Measurements from ENCODE around the gene BICRAL. TPM values are rescaled to one million over a fixed set of nuclear protein-coding genes. Genes with fewer than 3 reads are reported as not detected.

BICRAL gene
- 19.4 TPM for total RNA-seq

DNA sequence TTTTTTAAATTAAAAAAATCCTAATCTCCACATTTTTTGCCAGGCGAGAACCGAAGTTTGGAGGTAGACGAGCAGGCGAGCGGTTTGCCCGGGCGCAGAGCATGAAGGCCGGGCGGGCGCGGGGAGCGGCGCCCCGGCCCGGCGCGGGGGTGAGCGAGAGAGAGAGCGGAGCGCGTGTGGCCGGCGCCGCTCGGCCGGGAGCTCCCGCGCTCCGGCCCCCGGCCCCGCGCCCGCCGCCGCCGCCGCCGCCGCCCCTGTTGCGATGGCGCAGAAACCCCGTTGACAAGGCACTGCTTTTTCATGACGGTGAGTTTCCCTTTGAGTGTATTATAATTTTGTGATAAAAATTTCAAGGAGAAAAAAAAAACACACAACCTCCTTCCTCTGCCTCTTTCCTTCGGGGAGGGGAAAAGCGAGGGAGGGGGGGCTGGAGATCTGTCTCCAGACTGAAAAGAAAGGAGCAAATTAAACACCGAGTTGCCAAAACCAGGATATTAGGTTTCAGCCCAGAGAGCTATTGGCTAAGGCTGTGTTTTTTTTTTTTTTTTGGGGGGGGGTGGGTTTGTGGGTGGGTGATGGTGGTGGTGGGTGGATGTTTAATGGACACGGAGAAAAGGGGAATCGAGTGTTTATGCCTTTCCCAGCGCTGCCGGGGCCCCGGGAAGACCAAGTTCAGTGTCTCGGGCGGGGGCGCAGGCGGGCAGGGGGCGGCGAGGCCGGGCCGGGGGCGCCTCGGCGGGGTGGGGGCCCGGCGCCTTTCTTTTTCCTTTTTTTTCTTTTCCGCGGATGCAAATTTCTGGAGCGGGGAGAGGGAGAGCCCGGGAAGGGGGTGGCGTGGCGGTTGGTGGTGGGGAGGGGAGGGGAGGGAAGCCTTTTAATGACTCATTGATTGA, at the start of gene BICRAL:
Gene BICRAL (plus strand): TSS at position 257 of the 893 bp plus-strand sequence. CDS start 39,971 bp downstream, outside the sequence.

GRCh38 chr6:42745640-42746462, 36.0 kb upstream of the BICRAL start, which contains the start of gene TBCC:
TSS of gene TBCC (minus strand) at chr6:42746103. CDS start at chr6:42746073, 30 bp downstream.

DNA sequence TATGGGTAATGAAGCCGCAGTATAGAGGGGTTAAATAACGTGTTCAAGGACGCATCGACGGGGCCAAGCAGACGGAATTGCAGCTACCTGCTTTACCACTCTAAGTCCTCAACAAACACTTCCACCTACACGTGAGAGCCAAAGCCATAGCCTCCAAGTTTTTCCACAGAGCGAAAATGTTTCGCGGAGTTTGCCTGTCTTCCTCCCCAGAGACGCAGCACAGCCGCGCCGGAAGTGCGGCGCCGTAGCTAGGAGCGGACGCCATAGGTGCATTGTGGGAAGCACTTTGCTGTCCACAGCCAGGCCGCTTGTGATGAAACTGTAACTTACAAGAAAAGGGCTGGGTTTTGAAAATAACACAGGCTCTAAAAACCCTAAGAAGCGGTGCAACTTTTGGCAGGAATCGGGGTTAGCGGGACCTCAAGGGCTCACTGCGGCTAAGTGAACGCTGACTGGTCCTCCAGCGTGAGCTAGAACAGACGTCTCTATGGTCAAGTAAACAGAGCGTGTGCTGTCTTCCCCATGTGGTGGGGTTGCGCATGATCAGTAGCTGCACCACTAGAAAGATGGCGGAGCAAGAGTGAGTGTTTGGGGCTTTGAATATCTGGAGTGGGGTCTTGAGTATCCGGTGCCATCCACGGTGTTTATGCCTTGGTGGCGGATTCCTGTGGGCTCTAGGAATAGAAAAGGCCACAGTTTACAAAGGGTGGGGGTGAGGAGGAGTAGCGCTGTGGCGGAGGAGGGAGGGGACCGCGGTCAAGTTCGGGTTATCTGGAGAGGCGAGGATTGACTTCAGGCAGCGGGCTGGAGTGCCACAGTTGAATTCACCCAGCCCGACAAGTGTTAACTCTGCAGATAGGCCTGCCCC, 97.8 kb downstream of the BICRAL start, which contains the start of gene RPL7L1:
Gene RPL7L1 (plus strand): TSS at position 245 of the 868 bp plus-strand sequence. CDS start 295 bp downstream, at position 540.

DNA sequence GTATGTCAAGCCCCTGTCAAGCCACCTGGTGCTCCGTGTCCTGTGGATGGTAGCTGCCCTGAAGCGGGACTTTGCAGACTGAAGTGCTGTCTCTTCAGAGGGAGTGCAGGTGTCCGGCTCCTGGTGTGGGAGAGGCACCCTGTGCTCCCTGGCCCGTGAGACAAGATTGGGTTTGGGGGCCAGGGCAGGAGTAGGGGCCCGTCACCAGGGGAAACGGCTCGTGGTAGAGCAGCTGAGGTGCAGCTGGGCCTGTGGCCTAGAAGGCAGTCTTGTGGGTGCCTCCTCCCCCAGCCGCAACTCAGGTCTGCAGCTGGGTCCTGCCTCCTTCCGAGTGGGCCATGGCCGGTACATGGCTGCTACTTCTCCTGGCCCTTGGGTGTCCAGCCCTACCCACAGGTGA, 133.9 kb downstream of the BICRAL start, which contains the start of gene PTCRA:
Gene PTCRA (plus strand): TSS at position 322 of the 400 bp plus-strand sequence. CDS start 17 bp downstream, at position 339.

Other genes with a start within 250 kb of the BICRAL start
- gene UBR2, start 218.0 kb upstream of the BICRAL start, total RNA-seq, result 33.7 TPM
- gene PRPH2, start 59.5 kb upstream of the BICRAL start, total RNA-seq, result 11.5 TPM
- 45.9 TPM for gene TBCC, start 35.9 kb upstream of the BICRAL start, total RNA-seq
- gene RPL7L1, start 97.6 kb downstream of the BICRAL start, total RNA-seq, result 127 TPM
- not detected for gene PTCRA, start 134.0 kb downstream of the BICRAL start, total RNA-seq
- 26.3 TPM for gene CNPY3, start 147.4 kb downstream of the BICRAL start, total RNA-seq
- not detected for gene GNMT, start 178.7 kb downstream of the BICRAL start, total RNA-seq
- 19.8 TPM for gene PEX6, start 197.1 kb downstream of the BICRAL start, total RNA-seq
- 61.1 TPM for gene PPP2R5D, start 202.5 kb downstream of the BICRAL start, total RNA-seq
- gene MEA1, start 231.9 kb downstream of the BICRAL start, total RNA-seq, result 37.6 TPM
- 118 TPM for gene KLHDC3, start 232.2 kb downstream of the BICRAL start, total RNA-seq
- gene RRP36, start 239.6 kb downstream of the BICRAL start, total RNA-seq, result 56.5 TPM

All from diencephalon (tissue), 1 donor.